HepG2 (cell line): ENCODE data around the gene DOCK4. TPM values are rescaled to one million over a fixed set of nuclear protein-coding genes. Genes with fewer than 3 reads are reported as not detected.

Source experiments
- CENPBD1 ChIP-seq: sonication (generic); formaldehyde crosslinking; IDR thresholded peaks from 2 replicates; pipeline ENCODE4 v1.8.0; 2022; ENCODE audit warnings: missing genetic modification reagents, low read depth, mild to moderate bottlenecking, borderline replicate concordance
- ERF ChIP-seq: IDR thresholded peaks from 2 replicates; pipeline ENCODE4 v1.6.1; 2018; ENCODE audit warnings: missing biosample characterization, missing genetic modification reagents
- FOXP4 ChIP-seq: sonication (generic); formaldehyde crosslinking; IDR thresholded peaks from 2 replicates; pipeline ENCODE4 v1.4.0; 2020; ENCODE audit warnings: missing genetic modification reagents
- HDAC1 ChIP-seq: sonication (generic); formaldehyde crosslinking; IDR thresholded peaks from 2 replicates; pipeline ENCODE4 v1.5.1; 2020; ENCODE audit warnings: mild to moderate bottlenecking, missing genetic modification reagents
- HNRNPL ChIP-seq: fragments of 200-400 bp; formaldehyde crosslinking; IDR thresholded peaks from 2 replicates; pipeline ENCODE4 v1.6.1; 2017; ENCODE audit warnings: mild to moderate bottlenecking, low read depth, low read length
- HOXA7 ChIP-seq: sonication (generic); formaldehyde crosslinking; IDR thresholded peaks from 2 replicates; pipeline ENCODE4 v1.8.1; 2022; ENCODE audit warnings: mild to moderate bottlenecking, missing genetic modification reagents, moderate library complexity
- IRF9 ChIP-seq: sonication (generic); formaldehyde crosslinking; IDR thresholded peaks from 2 replicates; pipeline ENCODE4 v1.8.0; 2022; ENCODE audit warnings: missing genetic modification reagents, mild to moderate bottlenecking, borderline replicate concordance
- KAT2B ChIP-seq: fragments of 150-350 bp; IDR thresholded peaks from 2 replicates; pipeline ENCODE4 v1.6.1; 2014; ENCODE audit warnings: low read depth, low read length, borderline replicate concordance
- MATR3 ChIP-seq: sonication (generic); formaldehyde crosslinking; IDR thresholded peaks from 2 replicates; pipeline ENCODE4 v1.4.0; 2020; ENCODE audit warnings: missing genetic modification reagents
- NFIC ChIP-seq: IDR thresholded peaks from 2 replicates; pipeline ENCODE4 v1.6.1; 2012; ENCODE audit warnings: mild to moderate bottlenecking, low read length, inconsistent platforms
- NR2F6 ChIP-seq, 2 experiments: IDR thresholded peaks; 2 replicates each; pipeline ENCODE4 v1.6.1; 2016; ENCODE audit warnings: antibody characterized with exemption in 1 of 2, mild to moderate bottlenecking in 1 of 2
- RBAK ChIP-seq: sonication (generic); formaldehyde crosslinking; IDR thresholded peaks from 2 replicates; pipeline ENCODE4 v1.5.1; 2020; ENCODE audit warnings: mild to moderate bottlenecking, missing genetic modification reagents
- RBM22 ChIP-seq: fragments of 200-400 bp; formaldehyde crosslinking; optimal IDR thresholded peaks from 2 replicates; pipeline ENCODE3; 2017; ENCODE audit warnings: mild to moderate bottlenecking, low read length, moderate library complexity
- SOX6 ChIP-seq, 2 experiments: fragments of 450-650 bp in 1 of 2; sonication (generic) in 1 of 2; formaldehyde crosslinking in 1 of 2; IDR thresholded peaks; 2 replicates each; pipeline versions ENCODE4 v1.4.0 to v1.6.1; 2017 to 2020; ENCODE audit warnings: antibody characterized with exemption in 1 of 2, mild to moderate bottlenecking in 1 of 2, missing genetic modification reagents in 1 of 2
- SP2 ChIP-seq: sonication (generic); formaldehyde crosslinking; IDR thresholded peaks from 2 replicates; pipeline ENCODE4 v1.5.1; 2020; ENCODE audit warnings: mild to moderate bottlenecking, missing genetic modification reagents
- SRSF4 ChIP-seq: fragments of 200-400 bp; formaldehyde crosslinking; IDR thresholded peaks from one replicate; pipeline ENCODE4 v1.6.1; 2018; ENCODE audit warnings: mild to moderate bottlenecking, low read depth, low read length, moderate library complexity; ENCODE audit not compliant: poor library complexity, severe bottlenecking
- STAT6 ChIP-seq: sonication (generic); formaldehyde crosslinking; IDR thresholded peaks from 2 replicates; pipeline ENCODE4 v1.4.0; 2020; ENCODE audit warnings: missing genetic modification reagents, mild to moderate bottlenecking, borderline replicate concordance
- TEAD2 ChIP-seq: sonication (generic); formaldehyde crosslinking; IDR thresholded peaks from 2 replicates; pipeline ENCODE4 v1.9.0; 2021; ENCODE audit warnings: missing genetic modification reagents
- ZFP36L1 ChIP-seq: sonication (generic); formaldehyde crosslinking; IDR thresholded peaks from 2 replicates; pipeline ENCODE4 v1.8.0; 2022; ENCODE audit warnings: mild to moderate bottlenecking, missing genetic modification reagents, moderate library complexity
- ZKSCAN8 ChIP-seq: IDR thresholded peaks from 2 replicates; pipeline ENCODE4 v1.6.1; 2016; ENCODE audit warnings: borderline replicate concordance, missing genetic modification reagents, missing compliant biosample characterization
- ZNF691 ChIP-seq: sonication (generic); formaldehyde crosslinking; IDR thresholded peaks from 2 replicates; pipeline ENCODE4 v1.4.0; 2020; ENCODE audit warnings: missing genetic modification reagents, low read depth, mild to moderate bottlenecking, borderline replicate concordance
- ZNF737 ChIP-seq: sonication (generic); formaldehyde crosslinking; IDR thresholded peaks from 2 replicates; pipeline ENCODE4 v1.5.0; 2020; ENCODE audit warnings: missing genetic modification reagents, mild to moderate bottlenecking, borderline replicate concordance
- polyA plus RNA-seq, 8 experiments: library from polyadenylated mRNA; depleted of rRNA in 3 of 8; stranded (reverse) in 7 of 8; unstranded in 1 of 8; fragments of >200 nt; fragmentation: Illumina TruSeq in 4 of 8; extraction: Trizol in 4 of 8; gene quantifications; 2 replicates each; pipeline versions ENCODE4 v1.2.1 to v1.2.3, GENCODE V29; 2011 to 2016; ENCODE audit warnings: low read depth in 4 of 8, missing spikeins in 1 of 8, mixed read lengths in 1 of 8; ENCODE audit not compliant: insufficient read depth in 1 of 8
- total RNA-seq, 5 experiments: library from RNA; depleted of rRNA; stranded (reverse); fragments of >200 nt; fragmentation: Illumina TruSeq; extraction: Trizol; gene quantifications; 2 replicates each; pipeline ENCODE4 v1.2.3, GENCODE V29; 2016; ENCODE audit warnings: low read depth in 1 of 5

Gene DOCK4
- total and polyA plus RNA-seq, 2 of the 13 experiments (the other 11 are each of a cell fraction or from before 2014, with no cell fraction given), result 13.5 to 17.4 TPM

GRCh38 chr7:112206238-112206990, at the start of gene DOCK4, which contains the start of gene ZNF277 (continued):
- no peak for TF ChIP-seq CENPBD1 (CRISPR knock-in tag)
- 0 out of 2 replicates have a peak, but pooled peaks have one; percentile 33 for TF ChIP-seq NFIC
- TF ChIP-seq SP2 (CRISPR knock-in tag), result peak; percentile 87
- TF ChIP-seq KAT2B, result no peak
- TF ChIP-seq SOX6 (IDR thresholded peaks at IDR 0.05), result no peak
- TF ChIP-seq SOX6 (CRISPR knock-in tag; IDR thresholded peaks at IDR 0.05), result peak; percentile 76
- no peak for TF ChIP-seq NR2F6 (IDR thresholded peaks at IDR 0.05)
- TF ChIP-seq NR2F6 (CRISPR knock-in tag; IDR thresholded peaks at IDR 0.05), result no peak
- TF ChIP-seq SRSF4, result no peak
- no peak for TF ChIP-seq RBM22
- peak; percentile 29; the same call in 1 of the 2 replicates for TF ChIP-seq ERF (CRISPR knock-in tag)
- TF ChIP-seq IRF9, result no peak
- no peak; the same call in 1 of the 2 replicates for TF ChIP-seq HDAC1
- no peak for TF ChIP-seq STAT6 (CRISPR knock-in tag)
- peak; percentile 15; the same call in 1 of the 2 replicates for TF ChIP-seq FOXP4
- peak; percentile 24; the same call in 1 of the 2 replicates for TF ChIP-seq ZNF691
- TF ChIP-seq ZNF737, result no peak
- TF ChIP-seq HNRNPL, result 0 out of 2 replicates have a peak, but pooled peaks have one; percentile 54
- TF ChIP-seq MATR3 (CRISPR knock-in tag), result no peak
- TF ChIP-seq RBAK (CRISPR knock-in tag), result no peak
- TF ChIP-seq TEAD2 (CRISPR knock-in tag), result no peak
- TF ChIP-seq ZFP36L1 (CRISPR knock-in tag), result peak; percentile 71; the same call in 1 of the 2 replicates
- peak; percentile 47; the same call in 1 of the 2 replicates for TF ChIP-seq ZKSCAN8 (CRISPR knock-in tag)
- TF ChIP-seq HOXA7 (CRISPR knock-in tag), result no peak
